ENCODE results near the gene ZP1.
A peak's percentile ranks its signal among the peaks of the same experiment; 100 is the strongest.

ZP1 gene

DNA sequence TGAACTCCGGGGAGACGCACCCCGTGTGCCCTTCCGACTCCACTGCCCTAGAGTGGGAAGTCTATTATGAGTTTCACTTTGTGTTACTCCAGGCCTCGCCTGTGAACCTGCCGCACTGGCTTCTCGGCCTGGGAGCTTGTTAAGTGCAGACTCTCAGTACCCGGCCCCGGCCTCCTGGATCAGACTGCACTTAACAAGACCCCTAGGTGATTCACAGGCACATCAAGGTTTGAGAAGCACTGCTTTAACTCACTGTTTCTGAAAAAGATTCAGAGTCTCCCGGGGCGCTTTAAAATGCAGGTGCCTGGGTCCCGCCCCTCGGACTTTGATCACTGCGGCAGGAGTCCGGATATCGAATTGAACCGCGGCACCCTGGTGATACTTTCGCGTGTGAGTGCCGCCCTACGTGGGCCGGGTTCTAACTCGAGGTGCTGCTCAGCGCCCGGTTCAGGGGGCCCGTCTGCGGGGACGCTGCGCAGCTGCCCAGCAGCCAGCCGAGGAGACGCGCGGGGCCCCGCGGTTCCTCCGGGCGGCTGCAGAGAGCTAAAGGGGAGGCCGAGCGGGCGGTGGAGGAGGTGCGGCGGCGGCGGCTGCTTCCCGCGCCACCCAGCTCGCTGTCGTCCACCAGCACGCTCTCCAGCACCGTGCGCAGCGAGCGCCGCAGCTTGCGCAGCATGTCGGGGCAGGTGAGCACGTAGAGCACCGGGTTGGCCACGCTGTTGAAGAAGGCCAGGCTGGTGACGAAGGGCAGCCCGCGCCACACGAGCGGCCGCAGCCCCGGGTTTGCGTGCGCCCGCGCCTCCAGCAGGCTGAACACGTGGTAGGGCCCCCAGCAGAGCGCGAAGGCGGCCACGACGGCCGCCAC lies 15.0 kb upstream of the ZP1 start:
- peak overlapping the region; percentile 30; the same call in 1 of the 2 replicates for H3K9ac ChIP-seq (ENCODE audit: low read depth, low read length)
- peaks cover 6% of the 10 kb centered on the region for H3K4me1 ChIP-seq (ENCODE audit: insufficient read depth, low read length)
- no peaks in the 10 kb centered on the region for H3K9me3 ChIP-seq (ENCODE audit: control insufficient read depth, insufficient read depth, low read length)
- peaks cover 5% of the 10 kb centered on the region for H3K36me3 ChIP-seq (ENCODE audit: insufficient read depth, low read length)

GRCh38 chr11:60852982-60853950 lies 14.1 kb upstream of the ZP1 start:
- Histone ChIP-seq H3K9ac (ENCODE audit: low read depth, low read length) (no peak overlapping the region), H3K9me3 (ENCODE audit: control insufficient read depth, insufficient read depth, low read length) (no peaks in the 10 kb centered on the region), H3K36me3 (ENCODE audit: insufficient read depth, low read length) (peaks cover 5% of the 10 kb centered on the region; the same call in 1 of the 2 replicates), H3K4me1 (ENCODE audit: insufficient read depth, low read length) (peaks cover 6% of the 10 kb centered on the region)

GRCh38 chr11:60854140-60854846 lies 13.0 kb upstream of the ZP1 start:
- Histone ChIP-seq H3K9ac (ENCODE audit: low read depth, low read length) (no peak overlapping the region), H3K36me3 (ENCODE audit: insufficient read depth, low read length) (peaks cover 5% of the 10 kb centered on the region; the same call in 1 of the 2 replicates), H3K4me1 (ENCODE audit: insufficient read depth, low read length) (peaks cover 6% of the 10 kb centered on the region), H3K9me3 (ENCODE audit: control insufficient read depth, insufficient read depth, low read length) (no peaks in the 10 kb centered on the region)

DNA sequence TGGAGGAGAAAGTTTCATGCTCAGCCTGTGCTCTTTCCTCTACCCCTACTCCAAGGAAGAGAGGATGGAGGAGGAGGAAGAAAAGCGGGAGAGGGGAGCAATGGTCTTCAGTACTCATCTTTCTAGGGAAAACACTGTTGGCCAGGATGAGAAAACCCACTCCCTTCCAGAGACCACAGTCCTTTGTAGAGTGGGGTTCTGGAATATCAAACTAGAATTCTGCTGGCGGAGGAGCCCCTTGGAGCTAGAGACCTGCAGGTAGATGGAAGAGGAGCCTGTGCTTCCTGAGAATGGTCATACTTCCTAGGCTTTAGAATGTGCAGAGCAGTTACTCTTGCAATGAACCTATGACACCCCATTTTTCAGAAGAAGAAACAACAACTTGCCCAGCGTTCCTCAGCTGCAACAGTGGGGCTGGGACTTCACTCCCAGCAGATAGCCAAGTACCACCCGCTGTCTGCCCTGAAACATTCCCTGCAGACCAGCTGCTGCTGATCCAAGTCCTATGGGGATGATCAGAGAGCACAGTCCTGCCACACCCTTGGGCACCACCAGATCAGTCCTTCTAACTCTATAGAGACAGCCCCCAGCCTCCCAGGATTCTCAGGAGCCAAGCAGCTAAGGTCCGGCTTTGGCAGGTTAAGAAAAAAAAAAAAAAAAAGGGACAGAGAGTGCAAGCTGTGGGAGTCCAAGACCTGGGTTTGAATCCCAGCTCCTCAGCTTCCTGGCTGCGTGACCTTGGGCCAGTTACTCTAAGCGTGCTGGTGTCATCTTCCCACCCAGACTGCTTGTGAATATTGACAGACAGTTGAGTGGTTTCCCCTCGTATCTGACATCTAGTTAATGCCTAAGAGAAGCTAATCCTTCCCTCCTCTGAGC lies 12.3 kb upstream of the ZP1 start:
- H3K9ac ChIP-seq (ENCODE audit: low read depth, low read length): no peak overlapping the region

GRCh38 chr11:60855726-60856633 lies 11.4 kb upstream of the ZP1 start, which contains the start of gene PTGDR2:
PTGDR2 (minus strand) TSS chr11:60855950; CDS start chr11:60853722, 2,228 bp downstream.
- H3K9ac ChIP-seq (ENCODE audit: low read depth, low read length): no peak within 1 kb of the TSS
- H3K4me1 ChIP-seq (ENCODE audit: insufficient read depth, low read length): peaks cover 6% of the 10 kb centered on the region
- H3K9me3 ChIP-seq (ENCODE audit: control insufficient read depth, insufficient read depth, low read length): no peaks in the 10 kb centered on the region
- H3K36me3 ChIP-seq (ENCODE audit: insufficient read depth, low read length): 0 out of 2 replicates have a peak, but pooled peaks cover under 1% of the 10 kb centered on the region

More for the DNA sequence above, 12.3 kb upstream of the ZP1 start:
- Histone ChIP-seq H3K9me3 (ENCODE audit: control insufficient read depth, insufficient read depth, low read length) (no peaks in the 10 kb centered on the region), H3K4me1 (ENCODE audit: insufficient read depth, low read length) (peaks cover 6% of the 10 kb centered on the region), H3K36me3 (ENCODE audit: insufficient read depth, low read length) (peaks cover 5% of the 10 kb centered on the region; the same call in 1 of the 2 replicates)

DNA sequence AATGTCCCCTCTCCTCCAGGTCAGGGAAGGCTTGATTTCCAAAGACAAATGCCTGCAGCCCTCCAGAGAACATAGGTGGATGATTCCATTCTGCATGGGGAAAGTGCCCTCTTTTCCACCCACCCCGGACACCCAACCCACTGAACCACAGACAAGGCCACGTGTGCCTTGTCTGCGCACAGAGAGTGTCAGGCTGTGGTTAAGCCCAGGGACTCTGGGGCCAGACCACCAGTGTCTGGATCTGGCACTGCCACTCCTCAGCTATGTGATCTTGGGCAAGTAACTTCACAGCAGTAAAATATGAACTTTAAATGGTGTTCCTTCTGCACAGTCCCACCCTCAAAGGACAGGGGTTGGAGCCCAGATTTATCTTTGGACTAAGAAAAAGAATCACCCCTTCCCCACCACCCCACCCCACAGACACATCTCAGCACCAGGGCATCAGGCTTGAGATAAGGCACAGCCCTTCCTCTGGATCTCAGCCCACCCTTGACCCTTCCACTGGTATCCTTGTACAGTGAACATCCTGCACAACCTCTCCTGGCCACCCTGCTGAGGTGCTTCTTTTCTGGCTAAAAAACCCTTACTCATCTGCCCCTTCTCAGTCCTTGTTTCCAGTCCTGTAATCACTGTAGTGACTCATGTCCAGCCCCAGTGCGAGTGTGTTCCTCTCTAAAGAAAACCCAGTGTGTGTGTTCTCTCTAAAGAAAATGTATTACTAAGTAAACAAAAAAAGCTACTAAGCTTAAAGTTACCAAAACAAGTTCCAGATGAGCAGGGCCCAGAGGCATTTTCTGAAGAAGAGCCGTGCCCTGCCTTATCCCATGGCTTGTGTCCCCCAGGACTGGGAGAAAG lies 9.7 kb upstream of the ZP1 start:
- Histone ChIP-seq H3K4me1 (ENCODE audit: insufficient read depth, low read length) (no peaks in the 10 kb centered on the region), H3K9ac (ENCODE audit: low read depth, low read length) (no peak overlapping the region), H3K9me3 (ENCODE audit: control insufficient read depth, insufficient read depth, low read length) (no peaks in the 10 kb centered on the region), H3K36me3 (ENCODE audit: insufficient read depth, low read length) (no peaks in the 10 kb centered on the region)

- H3K9ac ChIP-seq (ENCODE audit: low read depth, low read length): no peak overlapping the region
- no peaks in the 10 kb centered on the region for H3K4me1 ChIP-seq (ENCODE audit: insufficient read depth, low read length)
These were observed 9.1 kb upstream of the ZP1 start for GRCh38 chr11:60858236-60858635.

GRCh38 chr11:60858731-60859464 lies 8.4 kb upstream of the ZP1 start:
- Histone ChIP-seq H3K36me3 (ENCODE audit: insufficient read depth, low read length) (no peaks in the 10 kb centered on the region), H3K4me1 (ENCODE audit: insufficient read depth, low read length) (no peaks in the 10 kb centered on the region), H3K9ac (ENCODE audit: low read depth, low read length) (no peak overlapping the region), H3K9me3 (ENCODE audit: control insufficient read depth, insufficient read depth, low read length) (no peaks in the 10 kb centered on the region)

More at GRCh38 chr11:60858236-60858635, 9.1 kb upstream of the ZP1 start:
- Histone ChIP-seq H3K36me3 (ENCODE audit: insufficient read depth, low read length) (no peaks in the 10 kb centered on the region), H3K9me3 (ENCODE audit: control insufficient read depth, insufficient read depth, low read length) (no peaks in the 10 kb centered on the region)

- Histone ChIP-seq H3K36me3 (ENCODE audit: insufficient read depth, low read length) (no peaks in the 10 kb centered on the region), H3K4me1 (ENCODE audit: insufficient read depth, low read length) (no peaks in the 10 kb centered on the region), H3K9me3 (ENCODE audit: control insufficient read depth, insufficient read depth, low read length) (no peaks in the 10 kb centered on the region)
These were observed 7.6 kb upstream of the ZP1 start for GRCh38 chr11:60859616-60860250.

GRCh38 chr11:60860943-60861342 lies 6.4 kb upstream of the ZP1 start:
- Histone ChIP-seq H3K36me3 (ENCODE audit: insufficient read depth, low read length) (no peaks in the 10 kb centered on the region), H3K4me1 (ENCODE audit: insufficient read depth, low read length) (no peaks in the 10 kb centered on the region), H3K9me3 (ENCODE audit: control insufficient read depth, insufficient read depth, low read length) (no peaks in the 10 kb centered on the region), H3K9ac (ENCODE audit: low read depth, low read length) (no peak overlapping the region)

More at GRCh38 chr11:60859616-60860250, 7.6 kb upstream of the ZP1 start:
- no peak overlapping the region for H3K9ac ChIP-seq (ENCODE audit: low read depth, low read length)

GRCh38 chr11:60862171-60862570 lies 5.2 kb upstream of the ZP1 start:
- Histone ChIP-seq H3K4me1 (ENCODE audit: insufficient read depth, low read length) (no peaks in the 10 kb centered on the region), H3K36me3 (ENCODE audit: insufficient read depth, low read length) (no peaks in the 10 kb centered on the region), H3K9me3 (ENCODE audit: control insufficient read depth, insufficient read depth, low read length) (no peaks in the 10 kb centered on the region), H3K9ac (ENCODE audit: low read depth, low read length) (no peak overlapping the region)
